Kidney epithelial cell (primary cell): ENCODE measurements around the gene CHN1. TPM values are rescaled to one million over a fixed set of nuclear protein-coding genes. Genes with fewer than 3 reads are reported as not detected.

Source experiments
- DNase-seq: peaks from one replicate; pipeline ENCODE4 v3.0.0-alpha.2; 2010; ENCODE audit warnings: low read depth
- H3K27me3 ChIP-seq: 2 replicates; pipeline ENCODE4 v1.6.0; 2011; ENCODE audit warnings: low read length; ENCODE audit not compliant: control insufficient read depth, insufficient read depth
- H3K36me3 ChIP-seq: 2 replicates; pipeline ENCODE4 v1.5.1; 2011; ENCODE audit warnings: low read length; ENCODE audit not compliant: control insufficient read depth, insufficient read depth
- H3K4me3 ChIP-seq: 2 replicates; pipeline ENCODE4 v1.5.1; 2011; ENCODE audit warnings: low read depth, mild to moderate bottlenecking, control low read depth, low read length
- CTCF ChIP-seq: IDR thresholded peaks from 2 replicates; pipeline ENCODE4 v1.5.1; 2011; ENCODE audit warnings: mild to moderate bottlenecking, moderate library complexity, low read length, control low read depth, inconsistent platforms; ENCODE audit not compliant: insufficient read depth, poor library complexity, severe bottlenecking
- total RNA-seq: library from RNA; depleted of rRNA; stranded (reverse); fragments of >200 nt; gene quantifications from 2 replicates; pipeline ENCODE4 v1.2.3, GENCODE V29; 2015

Gene CHN1
- total RNA-seq, 1 donor from 2014 or later, result 19.3 TPM

GRCh38 chr2:174952607-174953006 is 52.6 kb downstream of the CHN1 start:
- H3K27me3 ChIP-seq, result no peaks in the 10 kb centered on the region
- no peak for DNase-seq
- H3K4me3 ChIP-seq, result no peak overlapping the region
- no peak for TF ChIP-seq CTCF
- no peaks in the 10 kb centered on the region for H3K36me3 ChIP-seq

- no peaks in the 10 kb centered on the region for H3K36me3 ChIP-seq
- no peak overlapping the region for H3K4me3 ChIP-seq
- DNase-seq, result no peak
- no peaks in the 10 kb centered on the region for H3K27me3 ChIP-seq
- TF ChIP-seq CTCF, result no peak
These were observed 53.4 kb downstream of the CHN1 start for GRCh38 chr2:174951745-174952144.

GRCh38 chr2:174949988-174950687 is 55.0 kb downstream of the CHN1 start:
- TF ChIP-seq CTCF, result no peak
- DNase-seq, result no peak
- H3K4me3 ChIP-seq, result no peak overlapping the region

GRCh38 chr2:174945601-174946260 is 59.5 kb downstream of the CHN1 start:
- no peak for DNase-seq
- Histone ChIP-seq H3K27me3 (no peaks in the 10 kb centered on the region), H3K36me3 (no peaks in the 10 kb centered on the region), H3K4me3 (no peak overlapping the region)
- TF ChIP-seq CTCF, result no peak

More at GRCh38 chr2:174949988-174950687, 55.0 kb downstream of the CHN1 start:
- no peaks in the 10 kb centered on the region for H3K27me3 ChIP-seq
- no peaks in the 10 kb centered on the region for H3K36me3 ChIP-seq

GRCh38 chr2:174939046-174939445 is 66.1 kb downstream of the CHN1 start:
- no peak for TF ChIP-seq CTCF
- H3K36me3 ChIP-seq, result no peaks in the 10 kb centered on the region
- DNase-seq, result peak; percentile 51

More at GRCh38 chr2:174939046-174939445, 66.1 kb downstream of the CHN1 start:
- H3K27me3 ChIP-seq, result no peaks in the 10 kb centered on the region
- H3K4me3 ChIP-seq, result no peak overlapping the region
